Right kidney (tissue), 1 donor: ENCODE results near the gene CAMTA1.

ENCODE experiments used
- DNase-seq: peaks from one replicate; pipeline ENCODE4 v3.0.0-alpha.2; 2016

Gene CAMTA1

GRCh38 chr1:7233646-7234470 is 448.6 kb downstream of the CAMTA1 start:
- no peak for DNase-seq

DNA sequence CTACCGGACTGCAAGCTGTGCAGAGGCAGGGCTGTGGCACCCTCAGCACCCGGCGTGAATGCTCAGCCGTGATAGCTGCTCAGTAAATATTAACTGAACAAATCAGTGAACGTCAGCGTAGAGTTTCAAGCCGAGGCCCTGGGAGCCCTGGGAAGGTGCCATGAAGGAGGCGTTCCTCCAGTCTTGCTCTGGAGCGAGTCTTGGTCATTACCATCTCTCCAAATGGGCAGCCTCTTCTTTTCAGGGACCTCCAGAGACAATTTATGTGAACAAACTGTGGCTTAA is 449.2 kb downstream of the CAMTA1 start:
- no peak for DNase-seq

- no peak for DNase-seq
Observed at GRCh38 chr1:7235871-7236517, 450.7 kb downstream of the CAMTA1 start.

DNA sequence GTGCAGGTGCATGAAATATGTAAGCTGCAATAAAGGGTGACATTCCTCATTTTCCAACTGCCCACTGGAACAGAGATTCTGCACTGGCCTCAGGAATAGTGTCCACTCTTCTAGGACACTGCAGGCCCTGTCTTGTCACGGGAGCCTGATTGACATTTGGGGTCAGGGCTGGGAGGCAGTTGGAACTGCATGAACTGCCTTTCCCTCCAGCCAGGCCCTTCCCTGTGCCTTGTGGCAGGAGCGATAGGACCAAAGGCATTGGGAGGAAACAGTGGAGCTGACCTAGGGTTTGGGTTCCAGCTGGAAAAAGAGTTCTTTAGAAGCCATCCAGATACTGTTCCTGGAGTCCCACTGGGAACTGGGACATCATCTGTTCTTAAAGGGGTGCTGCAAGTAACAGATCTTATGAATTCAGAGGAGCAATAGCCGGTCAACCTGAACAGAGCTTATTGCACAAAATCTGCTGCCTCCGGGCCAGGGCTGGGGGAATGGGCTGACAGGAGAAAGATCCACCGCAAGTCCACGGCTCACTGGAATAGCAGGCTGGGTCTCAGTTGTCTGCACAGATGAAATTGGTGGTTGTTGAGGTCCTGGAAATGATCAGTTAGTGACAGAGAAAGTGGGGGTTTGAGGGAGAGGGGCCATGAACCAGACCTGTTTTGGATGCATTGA is 451.7 kb downstream of the CAMTA1 start:
- DNase-seq, result no peak

DNA sequence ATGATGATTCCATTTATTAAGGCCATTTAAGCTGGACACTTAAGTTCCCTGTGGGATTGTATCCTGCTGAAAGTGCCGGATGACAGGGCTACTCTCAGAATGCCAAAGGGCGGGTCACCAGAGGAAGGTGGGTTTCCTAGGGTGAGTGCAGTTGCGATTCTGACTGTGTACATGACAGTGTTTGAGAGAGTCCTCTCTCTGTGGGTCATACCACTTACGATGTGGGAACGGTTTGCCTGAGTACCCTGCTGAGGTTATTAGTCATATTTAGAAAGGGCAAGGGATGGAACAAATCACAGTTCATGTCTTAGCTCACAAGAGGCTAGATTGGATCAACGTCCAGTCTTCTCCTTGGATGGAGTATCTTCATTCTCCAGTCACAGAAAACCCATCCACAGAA is 461.9 kb downstream of the CAMTA1 start:
- DNase-seq, result no peak

- DNase-seq, result no peak
Observed at GRCh38 chr1:7247791-7248548, 462.7 kb downstream of the CAMTA1 start.

DNA sequence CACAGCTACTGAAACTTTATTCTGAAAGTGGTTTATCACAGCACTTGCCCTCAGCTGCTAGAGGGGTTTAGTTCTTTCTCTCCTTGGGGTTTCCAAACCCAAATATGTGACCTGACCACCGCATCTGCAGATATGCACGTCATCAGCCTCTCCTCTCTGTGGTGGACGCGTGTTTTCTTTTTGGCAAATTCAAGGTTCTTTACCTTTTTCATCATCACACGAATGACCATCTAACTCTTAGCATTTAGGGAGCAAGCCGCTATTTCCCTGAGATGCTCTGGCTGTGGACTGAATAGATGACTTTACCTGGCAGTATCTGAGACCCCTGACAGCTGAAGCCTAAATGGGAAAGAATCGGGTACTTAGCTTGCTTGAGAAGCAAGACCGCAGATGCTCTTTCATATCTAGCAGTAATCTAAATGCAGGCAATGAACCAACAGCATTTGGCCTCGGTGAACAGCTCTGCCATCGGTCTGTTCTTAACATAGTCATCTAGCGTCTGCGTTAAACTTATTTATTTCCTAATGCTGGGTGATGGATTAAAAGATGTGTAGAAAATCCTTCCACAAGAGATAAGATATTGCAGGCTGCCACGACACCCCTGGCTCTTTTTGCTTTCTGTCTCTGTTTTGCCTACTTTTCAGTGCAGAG is 463.4 kb downstream of the CAMTA1 start:
- DNase-seq, result no peak

DNA sequence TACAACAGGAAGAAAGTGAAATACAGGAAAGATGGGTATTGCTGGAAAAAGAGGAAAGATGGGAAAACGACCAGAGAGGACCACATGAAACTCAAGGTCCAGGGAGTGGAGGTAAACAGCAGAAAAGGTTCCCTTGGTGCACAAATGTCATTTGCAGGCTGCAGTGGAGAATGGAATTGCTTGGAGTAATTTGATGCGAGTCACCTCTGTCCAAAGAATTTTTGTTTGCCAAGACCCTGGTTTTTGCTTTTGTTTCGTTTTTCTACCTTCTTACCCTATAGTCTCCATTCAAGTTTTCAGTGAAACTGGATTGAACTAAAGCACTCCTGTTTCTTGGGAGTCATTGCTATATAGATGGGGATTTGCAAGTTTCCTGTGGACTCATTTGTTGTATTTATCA is 464.3 kb downstream of the CAMTA1 start:
- no peak for DNase-seq

DNA sequence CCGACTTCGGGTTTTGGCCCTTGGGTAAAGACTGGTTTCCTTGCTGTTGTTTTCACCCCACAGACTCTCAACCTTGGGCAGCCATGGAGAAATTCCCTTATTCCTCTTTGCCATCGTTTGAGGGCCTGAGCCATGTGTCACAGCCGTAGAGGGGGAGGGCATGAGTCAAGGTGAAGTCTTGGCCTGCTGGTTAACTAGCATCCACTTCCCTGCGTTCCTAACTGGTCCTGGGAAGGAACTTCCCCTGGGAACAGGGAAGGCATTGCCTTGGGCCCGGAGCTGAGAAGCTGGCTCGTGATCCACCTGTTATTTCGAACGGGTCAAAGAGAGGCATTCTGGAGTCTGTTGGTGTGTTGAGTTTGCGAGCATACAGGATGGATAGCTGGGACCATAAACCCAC is 464.9 kb downstream of the CAMTA1 start:
- no peak for DNase-seq

- DNase-seq, result no peak
Observed at GRCh38 chr1:7250597-7251453, 465.6 kb downstream of the CAMTA1 start.

GRCh38 chr1:7251454-7251800 is 466.2 kb downstream of the CAMTA1 start:
- DNase-seq, result no peak

- DNase-seq, result no peak
Observed at GRCh38 chr1:7252411-7253117, 467.3 kb downstream of the CAMTA1 start.

DNA sequence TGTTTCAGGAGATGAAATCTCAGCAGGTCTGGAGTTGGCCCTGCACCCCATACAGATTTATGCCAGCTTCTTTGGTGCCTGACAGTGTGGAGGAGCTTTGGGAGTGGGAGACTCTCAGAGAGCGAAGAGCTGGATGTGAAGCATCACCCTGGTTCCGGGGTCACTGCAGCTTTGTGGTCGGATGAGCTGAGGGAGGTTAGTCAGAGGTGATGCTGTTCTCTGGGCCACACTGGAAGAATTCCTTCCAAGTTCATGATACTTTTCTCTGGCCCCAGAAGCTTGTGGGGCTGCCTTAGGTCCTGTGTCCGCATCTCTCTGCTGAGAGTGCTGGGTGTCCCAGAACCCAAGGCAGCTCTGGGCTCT is 467.8 kb downstream of the CAMTA1 start:
- no peak for DNase-seq

- DNase-seq, result no peak
Observed at GRCh38 chr1:7253988-7254587, 468.8 kb downstream of the CAMTA1 start.

GRCh38 chr1:7255303-7256058 is 470.2 kb downstream of the CAMTA1 start:
- DNase-seq, result no peak

- no peak for DNase-seq
Observed at GRCh38 chr1:7256526-7256925, 471.3 kb downstream of the CAMTA1 start.

GRCh38 chr1:7257225-7257624 is 472.0 kb downstream of the CAMTA1 start:
- DNase-seq, result no peak

GRCh38 chr1:7258589-7259135 is 473.4 kb downstream of the CAMTA1 start:
- DNase-seq, result no peak

DNA sequence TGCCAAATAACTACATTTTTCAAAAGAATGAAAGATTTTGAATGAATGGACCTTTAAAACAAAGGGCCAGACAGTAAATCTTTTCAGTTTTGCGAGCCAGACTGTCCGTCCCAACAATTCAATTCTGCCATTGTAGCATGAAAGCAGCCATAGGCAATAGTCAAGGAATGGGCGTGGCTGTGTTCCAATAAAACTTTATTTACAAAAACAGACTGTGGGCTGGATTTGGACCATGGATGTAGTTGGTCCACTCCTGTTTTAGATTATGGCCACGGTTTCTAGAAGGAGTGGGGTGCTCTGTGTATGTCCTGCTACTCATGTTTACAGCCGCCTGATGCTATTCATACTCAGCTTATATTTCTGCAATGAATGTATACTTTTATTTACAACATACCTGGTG is 474.7 kb downstream of the CAMTA1 start:
- DNase-seq, result no peak
